Neural cell (in vitro differentiated cells): Measurements from ENCODE around the gene FLT3.

Experiments used
- EP300 ChIP-seq: fragments of 450-650 bp; conservative IDR thresholded peaks from 2 replicates; pipeline ENCODE4 v1.6.1; 2014; ENCODE audit warnings: antibody characterized with exemption, mild to moderate bottlenecking, moderate library complexity; ENCODE audit not compliant: poor library complexity, severe bottlenecking
- EZH2 ChIP-seq: fragments of 200-600, 300-800 bp; shearing (Covaris generic), sonication (generic); IDR thresholded peaks from 2 replicates; pipeline ENCODE4 v1.6.1; 2014; ENCODE audit warnings: antibody characterized with exemption, low read length, borderline replicate concordance, mild to moderate bottlenecking; ENCODE audit not compliant: insufficient read depth, poor library complexity, severe bottlenecking
- MXI1 ChIP-seq: fragments of 450-650 bp; conservative IDR thresholded peaks from 2 replicates; pipeline ENCODE4 v1.6.1; 2014; ENCODE audit warnings: antibody characterized with exemption, mild to moderate bottlenecking; ENCODE audit not compliant: poor library complexity, severe bottlenecking
- POLR2AphosphoS5 ChIP-seq: IDR thresholded peaks from 2 replicates; pipeline ENCODE4 v1.6.1; 2012
- RAD21 ChIP-seq: fragments of 450-650 bp; conservative IDR thresholded peaks from 2 replicates; pipeline ENCODE4 v1.6.1; 2014; ENCODE audit warnings: antibody characterized with exemption, mild to moderate bottlenecking, moderate library complexity
- TAF1 ChIP-seq: IDR thresholded peaks from 2 replicates; pipeline ENCODE4 v1.6.1; 2012; ENCODE audit warnings: low read depth
- TF ChIP-seq, protein P1 (sequence below): fragments of 450-650 bp; IDR thresholded peaks from 2 replicates; pipeline ENCODE4 v1.5.1; 2014; ENCODE audit warnings: antibody characterized with exemption, mild to moderate bottlenecking, moderate library complexity; ENCODE audit not compliant: poor library complexity, severe bottlenecking

- TF ChIP-seq, protein P1, sequence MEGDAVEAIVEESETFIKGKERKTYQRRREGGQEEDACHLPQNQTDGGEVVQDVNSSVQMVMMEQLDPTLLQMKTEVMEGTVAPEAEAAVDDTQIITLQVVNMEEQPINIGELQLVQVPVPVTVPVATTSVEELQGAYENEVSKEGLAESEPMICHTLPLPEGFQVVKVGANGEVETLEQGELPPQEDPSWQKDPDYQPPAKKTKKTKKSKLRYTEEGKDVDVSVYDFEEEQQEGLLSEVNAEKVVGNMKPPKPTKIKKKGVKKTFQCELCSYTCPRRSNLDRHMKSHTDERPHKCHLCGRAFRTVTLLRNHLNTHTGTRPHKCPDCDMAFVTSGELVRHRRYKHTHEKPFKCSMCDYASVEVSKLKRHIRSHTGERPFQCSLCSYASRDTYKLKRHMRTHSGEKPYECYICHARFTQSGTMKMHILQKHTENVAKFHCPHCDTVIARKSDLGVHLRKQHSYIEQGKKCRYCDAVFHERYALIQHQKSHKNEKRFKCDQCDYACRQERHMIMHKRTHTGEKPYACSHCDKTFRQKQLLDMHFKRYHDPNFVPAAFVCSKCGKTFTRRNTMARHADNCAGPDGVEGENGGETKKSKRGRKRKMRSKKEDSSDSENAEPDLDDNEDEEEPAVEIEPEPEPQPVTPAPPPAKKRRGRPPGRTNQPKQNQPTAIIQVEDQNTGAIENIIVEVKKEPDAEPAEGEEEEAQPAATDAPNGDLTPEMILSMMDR = no peak
- TF ChIP-seq EP300 = no peak
- peak; percentile 80 for TF ChIP-seq EZH2
- TF ChIP-seq TAF1 = no peak
- TF ChIP-seq POLR2AphosphoS5 = no peak
- no peak for TF ChIP-seq MXI1
- TF ChIP-seq RAD21 = no peak
Measured at GRCh38 chr13:27966641-27967202, 133.7 kb downstream of the FLT3 start.
